SHP77 (cell line): Measurements from ENCODE around the gene VAV3.
"Not testable (repeated sequence)": the region's sequence is repeated elsewhere in the genome, so short reads cannot be mapped to it uniquely, and the experiment has no call there.

Experiments
- DNase-seq, 2 experiments: peaks; one replicate each; lab custom pipeline; 2025; lab: John Stamatoyannopoulos, UW

VAV3 gene

DNA sequence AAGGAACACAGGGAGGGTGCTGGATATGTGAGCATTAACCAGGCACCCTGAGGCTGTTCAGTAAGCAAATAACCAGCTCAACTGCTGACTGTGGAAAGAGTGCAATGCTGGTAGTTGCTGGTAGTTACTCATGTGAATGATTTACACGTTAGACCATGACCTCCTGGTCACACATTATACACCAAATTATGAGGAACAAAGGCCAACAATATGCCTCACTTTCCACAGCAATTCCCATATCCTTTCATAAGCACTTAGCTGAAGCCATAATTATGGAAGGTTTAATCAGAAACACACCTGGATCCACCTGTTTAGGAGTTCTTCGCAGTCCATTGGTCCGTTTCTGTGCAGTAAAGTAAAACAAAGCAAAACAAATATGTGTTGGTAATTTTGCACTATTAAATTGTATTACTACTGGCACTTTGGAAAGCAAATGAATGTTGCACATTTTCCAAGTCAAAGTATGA lies 281.8 kb downstream of the VAV3 start:
- DNase-seq = no peak

GRCh38 chr1:107682467-107682866 lies 282.5 kb downstream of the VAV3 start:
- DNase-seq = no peak

DNA sequence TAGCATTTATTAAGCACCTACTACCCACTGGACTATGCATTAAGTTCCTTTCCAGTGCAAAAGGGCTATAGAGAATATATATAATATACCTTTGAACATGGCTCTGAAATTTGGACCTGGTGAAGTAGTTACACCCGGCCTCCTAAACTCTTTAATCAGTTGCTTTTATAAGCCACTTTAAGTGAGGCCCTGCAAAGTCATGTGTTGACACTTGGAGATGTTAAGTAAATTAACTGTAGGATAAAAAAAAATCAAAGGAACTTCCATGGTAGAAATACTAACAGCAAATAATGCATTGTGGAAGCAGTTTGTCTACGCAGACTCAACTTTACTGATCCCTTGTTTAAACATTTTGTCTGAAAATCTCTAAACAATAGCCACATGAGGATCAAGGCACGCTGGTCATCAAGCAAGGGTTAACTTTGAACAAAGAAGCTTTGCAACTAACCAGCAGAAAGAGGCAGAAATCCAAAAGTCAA lies 283.9 kb downstream of the VAV3 start:
- no peak for DNase-seq

DNA sequence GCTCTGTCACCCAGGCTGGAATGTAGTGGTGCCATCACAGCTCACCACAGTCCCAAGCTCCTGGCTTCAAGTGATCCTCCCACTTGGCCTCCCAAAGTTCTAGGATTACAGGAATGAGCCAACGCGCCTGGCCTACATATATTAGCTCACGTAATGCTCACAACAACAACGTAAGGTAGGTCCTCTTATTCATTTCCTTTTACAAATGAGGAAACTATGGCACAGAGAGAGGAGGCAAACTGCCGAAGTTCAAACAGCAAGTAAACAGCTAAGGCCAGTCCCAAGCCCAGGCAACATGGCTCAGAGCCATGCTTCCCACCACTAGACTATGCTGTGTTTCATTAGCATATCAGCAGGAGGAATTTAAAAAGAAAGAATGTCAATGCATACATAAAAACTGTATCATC lies 284.4 kb downstream of the VAV3 start:
- no peak for DNase-seq

DNA sequence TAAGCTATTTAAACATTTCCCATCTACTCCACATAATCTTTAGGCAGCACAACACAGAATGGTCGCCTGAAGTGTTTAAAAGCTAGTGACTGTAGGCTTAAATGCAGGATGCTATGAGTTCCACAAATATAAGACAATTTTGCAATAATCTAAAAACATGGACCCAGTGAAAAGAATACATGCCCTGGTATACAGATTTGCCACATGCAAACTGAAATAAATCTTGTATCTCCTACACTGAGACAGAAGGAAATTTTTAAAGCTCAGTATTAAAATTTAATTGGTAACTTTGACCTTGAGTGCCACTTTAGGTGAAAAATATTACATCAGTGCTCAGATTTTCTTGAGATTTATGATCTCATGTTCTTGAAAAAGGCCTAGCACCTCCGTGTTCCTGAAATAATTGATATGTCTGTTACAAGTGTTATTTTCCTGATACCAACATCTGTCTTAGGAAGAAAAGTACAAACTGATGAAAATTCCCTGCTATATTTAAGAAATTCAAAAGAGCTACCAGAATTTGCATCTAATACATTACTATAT lies 285.5 kb downstream of the VAV3 start:
- no peak for DNase-seq

GRCh38 chr1:107678993-107679392 lies 286.0 kb downstream of the VAV3 start:
- no peak for DNase-seq

- DNase-seq = no peak
These were observed 287.3 kb downstream of the VAV3 start for GRCh38 chr1:107677697-107678096.

DNA sequence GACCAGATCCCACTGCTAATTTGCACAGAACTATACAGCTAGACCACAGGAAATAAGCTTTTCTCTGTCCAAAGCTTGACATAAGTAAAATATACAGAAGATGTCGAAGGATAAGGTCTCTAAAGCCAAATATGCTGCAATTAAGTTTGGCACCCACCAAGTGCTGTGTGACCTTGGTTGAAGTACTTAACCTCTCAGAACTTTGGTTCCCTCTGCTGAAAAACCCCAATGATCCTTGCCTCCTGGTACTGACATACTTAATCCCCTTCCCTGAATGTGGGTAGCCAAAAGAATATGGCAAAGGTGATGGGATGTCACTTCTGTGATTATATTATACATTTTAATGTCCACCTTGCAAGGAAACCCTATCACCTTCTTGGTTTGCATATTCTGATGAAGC lies 290.5 kb downstream of the VAV3 start:
- DNase-seq = no peak

DNA sequence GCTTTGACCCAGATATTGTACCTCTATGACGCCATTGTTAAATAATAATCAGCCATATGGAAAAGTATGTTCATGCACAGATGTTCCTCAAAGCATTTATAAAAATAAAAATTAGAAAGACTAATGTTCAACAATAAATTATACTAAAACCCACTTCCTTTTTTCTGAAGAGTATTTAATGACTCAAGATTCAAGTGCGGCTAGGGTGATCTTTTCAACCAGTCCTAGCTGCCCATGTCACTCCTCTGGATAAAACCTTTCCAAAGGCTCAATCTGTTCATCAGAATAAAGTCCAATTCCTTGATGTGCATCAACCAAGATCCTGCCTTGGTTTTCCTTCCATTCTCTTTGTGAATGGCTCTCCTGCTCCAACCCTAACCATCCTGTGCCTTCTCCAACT lies 292.0 kb downstream of the VAV3 start:
- no peak for DNase-seq

DNA sequence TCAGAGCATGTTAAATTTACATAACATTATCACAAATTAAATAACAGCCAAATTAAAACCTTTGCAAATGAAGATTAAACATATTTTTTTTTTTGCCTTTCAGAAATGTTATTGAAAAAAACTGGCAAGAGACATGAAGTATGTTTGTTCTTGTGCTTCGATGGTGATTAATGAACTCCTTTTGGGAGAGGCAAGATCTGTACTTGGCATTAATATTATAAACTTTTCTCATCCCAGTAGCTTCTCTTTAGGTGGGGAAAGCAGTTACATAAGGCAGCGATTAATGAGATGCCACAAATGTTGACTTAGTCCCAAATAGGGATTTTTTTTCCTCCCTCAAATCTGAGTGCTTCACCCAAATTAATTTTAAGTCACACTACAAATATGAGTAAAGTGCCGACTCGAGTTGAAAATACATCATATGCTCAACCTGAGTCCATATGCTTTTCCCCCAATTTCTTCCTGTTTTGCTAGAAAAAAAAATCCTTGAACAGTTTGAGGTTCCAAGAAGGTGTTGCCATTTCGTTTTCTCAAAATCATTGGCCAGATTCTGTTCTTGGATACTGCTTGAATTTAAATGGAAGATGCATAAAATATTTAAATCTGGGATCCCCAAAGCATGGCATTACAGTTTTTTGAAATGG lies 294.5 kb downstream of the VAV3 start:
- DNase-seq = no peak

DNA sequence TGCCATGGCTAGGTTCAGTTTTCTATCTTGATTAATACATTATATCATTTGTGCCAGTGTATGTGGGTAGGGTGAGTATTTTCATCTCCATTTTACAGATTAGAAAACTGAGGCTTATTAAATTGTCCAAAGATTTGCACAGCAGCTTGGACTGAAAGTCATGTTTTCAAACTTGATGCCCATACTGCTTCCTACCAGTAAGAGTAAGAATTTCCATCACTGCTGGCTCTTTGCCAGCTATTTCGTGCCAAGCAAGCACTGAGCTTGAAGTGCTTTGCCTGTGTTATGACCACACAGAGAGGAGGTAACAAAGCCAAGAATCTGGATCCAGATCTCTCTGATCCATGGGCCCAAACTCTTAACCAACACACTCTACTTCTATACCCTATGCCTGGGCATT lies 295.0 kb downstream of the VAV3 start:
- peak; percentile 56 to 72 for DNase-seq

DNA sequence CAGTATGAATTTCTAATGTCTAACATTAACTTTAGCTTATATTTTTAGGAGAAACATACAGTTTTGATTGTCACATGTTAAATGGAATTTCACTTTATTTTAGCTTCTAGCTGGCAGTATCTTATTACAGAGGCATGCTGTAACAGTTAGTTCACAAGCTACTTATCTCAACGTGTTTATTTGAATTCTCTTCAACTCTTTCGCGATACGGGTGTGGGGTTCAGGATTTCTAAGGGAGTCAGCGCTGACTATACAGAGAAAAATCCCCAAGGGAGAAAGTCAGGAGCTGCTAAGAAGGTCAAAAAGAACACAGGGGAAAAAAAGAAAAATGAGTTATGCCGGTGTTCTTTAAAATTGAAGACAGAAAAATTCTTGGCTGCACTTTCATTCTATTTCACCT lies 296.2 kb downstream of the VAV3 start:
- DNase-seq = no peak

DNA sequence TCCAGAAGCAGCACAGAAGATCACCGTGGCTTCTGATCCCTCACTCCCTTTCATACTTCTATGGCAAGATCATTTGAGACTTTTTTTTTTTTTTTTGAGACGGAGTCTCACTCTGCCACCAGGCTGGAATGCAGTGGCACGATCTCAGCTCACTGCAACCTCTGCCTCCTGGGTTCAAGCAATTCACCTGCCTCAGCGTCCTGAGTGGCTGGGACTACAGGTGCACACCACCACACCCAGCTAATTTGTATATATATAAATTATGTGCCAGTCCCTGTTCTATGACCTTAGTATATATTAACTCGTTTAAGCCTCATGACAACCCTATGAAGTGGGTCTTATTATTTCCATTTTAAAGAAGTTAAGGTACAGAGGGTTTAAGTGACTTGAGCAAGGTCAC lies 298.5 kb downstream of the VAV3 start:
- no peak for DNase-seq

GRCh38 chr1:107664982-107665925 lies 299.7 kb downstream of the VAV3 start:
- DNase-seq = no peak

DNA sequence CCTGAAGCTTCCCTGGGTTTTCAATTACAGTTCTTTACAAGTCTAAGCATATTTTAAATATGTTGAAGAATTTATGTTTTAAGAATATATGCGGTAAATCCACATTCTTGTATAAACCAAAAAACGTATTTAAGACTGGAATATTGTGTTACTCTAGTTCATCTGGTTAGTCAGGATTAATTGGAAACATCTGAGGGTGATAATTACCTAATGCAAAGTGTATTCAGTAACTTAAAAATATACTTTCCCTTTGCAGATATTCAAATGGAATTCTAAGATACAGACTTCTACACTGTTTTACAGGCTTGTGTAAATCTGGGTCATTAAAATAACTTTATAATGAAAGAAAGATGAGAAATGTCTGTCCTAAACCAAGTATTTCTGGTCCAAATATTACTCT lies 302.0 kb downstream of the VAV3 start:
- DNase-seq = no peak

DNA sequence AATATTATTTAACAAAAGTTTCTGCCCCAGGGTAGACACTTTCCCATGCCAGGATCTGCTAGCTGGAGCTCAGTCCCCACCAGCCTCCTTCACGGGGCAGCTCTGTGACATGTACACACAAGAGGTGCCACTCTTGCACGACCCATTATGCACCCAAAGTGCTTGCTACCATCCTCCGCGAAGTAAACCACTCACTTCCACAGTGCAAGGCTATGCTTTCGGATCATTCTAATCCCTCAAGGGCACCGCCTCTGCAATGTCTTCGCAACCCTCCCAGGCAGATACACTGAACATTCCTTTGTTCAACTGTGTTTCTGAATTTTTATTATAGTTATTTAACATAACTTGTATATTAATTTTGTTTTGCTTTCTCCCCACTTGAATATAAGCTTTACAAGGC lies 303.8 kb downstream of the VAV3 start:
- no peak for DNase-seq

GRCh38 chr1:107659961-107660360 lies 305.0 kb downstream of the VAV3 start:
- DNase-seq = no peak

GRCh38 chr1:107657356-107657755 lies 307.6 kb downstream of the VAV3 start:
- no peak for DNase-seq

- no peak for DNase-seq
These were observed 311.2 kb downstream of the VAV3 start for GRCh38 chr1:107653765-107654164.

- no peak for DNase-seq
These were observed 312.0 kb downstream of the VAV3 start for GRCh38 chr1:107653005-107653404.

GRCh38 chr1:107650825-107651224 lies 314.2 kb downstream of the VAV3 start:
- DNase-seq = not testable (repeated sequence)

DNA sequence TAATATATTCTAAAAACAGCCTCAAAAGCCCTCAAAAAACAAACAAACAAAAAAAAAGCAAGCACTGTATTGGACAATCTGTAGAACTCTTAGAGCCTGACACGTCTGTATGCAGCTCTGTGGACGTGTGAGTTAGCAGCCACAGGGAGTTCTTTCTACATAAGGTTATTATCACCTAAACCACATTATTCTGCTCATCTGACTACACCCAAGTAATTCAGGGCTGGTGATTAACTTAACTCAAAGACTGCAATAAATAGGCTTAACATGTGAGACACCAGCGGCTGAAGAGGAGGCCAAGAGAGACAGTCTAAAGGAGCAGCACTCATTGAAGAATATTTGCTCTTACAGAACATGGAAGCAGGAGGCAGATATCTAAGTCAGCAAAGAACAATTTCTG lies 316.0 kb downstream of the VAV3 start:
- DNase-seq = no peak

DNA sequence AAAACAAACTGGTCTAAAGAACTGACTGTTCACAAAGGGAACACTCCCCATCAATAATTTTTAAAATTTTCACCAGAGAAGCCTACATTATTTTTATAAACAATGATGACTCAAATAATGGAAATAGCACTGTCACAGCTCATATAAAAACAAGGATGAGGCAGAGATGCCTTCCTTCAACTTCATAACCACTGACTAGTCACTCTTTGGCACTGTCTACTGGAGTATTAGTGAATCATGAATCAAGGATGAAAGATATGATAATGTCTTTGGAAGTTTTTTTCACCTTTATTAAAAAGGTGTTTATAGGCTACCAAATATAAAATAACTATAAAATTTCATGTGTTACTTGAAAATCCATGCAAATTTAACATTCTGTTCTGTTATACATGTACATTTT lies 316.9 kb downstream of the VAV3 start:
- no peak for DNase-seq
